Upper lobe of left lung (tissue), 6 donors: ENCODE data around the gene NDST3. TPM values are rescaled to one million over a fixed set of nuclear protein-coding genes. Genes with fewer than 3 reads are reported as not detected.

Experiments
- ATAC-seq, 2 donors: fragments of 200-7000 bp; cut with Tn5 transposase; one replicate each; pipeline ENCODE4 v1.9.1; 2022; ENCODE audit warnings: mild to moderate bottlenecking in 2 of 2, moderate library complexity in 2 of 2; ENCODE audit not compliant: low FRiP score in 2 of 2
- DNase-seq, 2 donors: peaks; one replicate each; pipeline ENCODE4 v3.0.0-alpha.2; 2019 to 2020
- H3K27ac ChIP-seq, 4 donors: fragments of 200-600 bp; sonication (generic); one replicate each; pipeline ENCODE4 v1.5.1; 2016 to 2019
- H3K27me3 ChIP-seq, 4 donors: fragments of 200-600 bp; sonication (generic); one replicate each; pipeline ENCODE4 v1.5.1; 2017 to 2019
- H3K36me3 ChIP-seq, 4 donors: fragments of 200-600 bp; sonication (generic); one replicate each; pipeline ENCODE4 v1.5.1; 2016 to 2019
- H3K4me1 ChIP-seq, 4 donors: fragments of 200-600 bp; sonication (generic); one replicate each; pipeline ENCODE4 v1.5.1; 2018 to 2019
- H3K4me3 ChIP-seq, 4 donors: fragments of 200-600 bp; sonication (generic); one replicate each; pipeline ENCODE4 v1.5.1; 2017 to 2019; ENCODE audit warnings: mild to moderate bottlenecking in 2 of 4, moderate library complexity in 1 of 4
- H3K9me3 ChIP-seq, 4 donors: fragments of 200-600 bp; sonication (generic); one replicate each; pipeline ENCODE4 v1.5.1; 2018 to 2019
- CTCF ChIP-seq, 6 experiments: fragments of 450-650 bp in 4 of 6; fragments of 200-600 bp in 2 of 6; sonication (generic) in 2 of 6; IDR thresholded peaks; one replicate each; pipeline ENCODE4 v1.5.1; 2016 to 2019; ENCODE audit warnings: antibody characterized with exemption in 6 of 6
- EP300 ChIP-seq, 4 donors: sonication (generic); formaldehyde crosslinking; IDR thresholded peaks; one replicate each; pipeline ENCODE4 v1.5.1; 2017; ENCODE audit warnings: antibody characterized with exemption in 4 of 4, control low read depth in 2 of 4
- POLR2A ChIP-seq, 4 donors: fragments of 450-650 bp; IDR thresholded peaks; one replicate each; pipeline ENCODE4 v1.5.1; 2016 to 2017; ENCODE audit warnings: antibody characterized with exemption in 4 of 4, mild to moderate bottlenecking in 2 of 4
- POLR2AphosphoS5 ChIP-seq, 2 donors: sonication (generic); formaldehyde crosslinking; IDR thresholded peaks; one replicate each; pipeline ENCODE4 v1.5.1; 2017; ENCODE audit warnings: antibody characterized with exemption in 2 of 2
- WGBS, 2 donors: methylation state at CpG; one replicate each; pipeline ENCODE4 v1.1.5; 2017 to 2018; 5-methylcytosine and 5-hydroxymethylcytosine counted together
- total RNA-seq, 6 donors: library from RNA; depleted of rRNA in 4 of 6; stranded (reverse); fragments of >200 nt in 4 of 6; gene quantifications; one replicate each; pipeline versions ENCODE4 v1.1.0 to v1.2.1, GENCODE V29; 2016 to 2021
- donor health status: DM: no; HTN: no; CAD: no; lungs with moderate emphysema.
- donor health status: DM: no; HTN: yes; CAD: no; lungs with severe emphysema.

The NDST3 gene
- total RNA-seq, 6 donors from 2014 or later: 0.11 to 0.13 TPM; not detected in 4

GRCh38 chr4:118235566-118236120 lies 201.4 kb downstream of the NDST3 start:
- no peaks in the 10 kb centered on the region for H3K36me3 ChIP-seq
- 76 to 88% methylated on average over 1 of the region's 1 CpG for WGBS, 2 donors
- TF ChIP-seq POLR2AphosphoS5 (IDR thresholded peaks at IDR 0.05) (no peak), EP300 (IDR thresholded peaks at IDR 0.05) (no peak), CTCF (IDR thresholded peaks at IDR 0.05) (no peak), POLR2A (IDR thresholded peaks at IDR 0.05) (no peak)

GRCh38 chr4:118237531-118237930 lies 203.2 kb downstream of the NDST3 start:
- Histone ChIP-seq H3K36me3 (no peaks in the 10 kb centered on the region), H3K27ac (no peak overlapping the region), H3K27me3 (no peaks in the 10 kb centered on the region), H3K9me3 (no peaks in the 10 kb centered on the region), H3K4me3 (no peak overlapping the region), H3K4me1 (no peaks in the 10 kb centered on the region)
- DNase-seq (no peak), ATAC-seq (no peak)
- TF ChIP-seq CTCF (IDR thresholded peaks at IDR 0.05): no peak
- WGBS, 2 donors: 91 to 94% methylated on average over 2 of the region's 2 CpGs

More at GRCh38 chr4:118235566-118236120, 201.4 kb downstream of the NDST3 start:
- DNase-seq (no peak), ATAC-seq (no peak)
- H3K9me3 ChIP-seq: no peaks in the 10 kb centered on the region
- no peak overlapping the region for H3K27ac ChIP-seq
- H3K4me1 ChIP-seq: no peaks in the 10 kb centered on the region
- H3K27me3 ChIP-seq: no peaks in the 10 kb centered on the region
- H3K4me3 ChIP-seq: no peak overlapping the region

GRCh38 chr4:118249890-118250289 lies 215.6 kb downstream of the NDST3 start:
- no peaks in the 10 kb centered on the region for H3K27me3 ChIP-seq
- TF ChIP-seq POLR2AphosphoS5 (IDR thresholded peaks at IDR 0.05) (no peak), POLR2A (IDR thresholded peaks at IDR 0.05) (no peak), CTCF (IDR thresholded peaks at IDR 0.05) (no peak), EP300 (IDR thresholded peaks at IDR 0.05) (no peak)
- no peak overlapping the region for H3K27ac ChIP-seq
- DNase-seq (no peak), ATAC-seq (no peak)
- 88 to 93% methylated on average over 3 of the region's 3 CpGs for WGBS, 2 donors
- H3K36me3 ChIP-seq: no peaks in the 10 kb centered on the region
- H3K4me3 ChIP-seq: no peak overlapping the region
- no peaks in the 10 kb centered on the region for H3K9me3 ChIP-seq
- no peaks in the 10 kb centered on the region for H3K4me1 ChIP-seq

- H3K27me3 ChIP-seq: no peaks in the 10 kb centered on the region
- no peak for ATAC-seq
- no peaks in the 10 kb centered on the region for H3K36me3 ChIP-seq
- no peaks in the 10 kb centered on the region for H3K9me3 ChIP-seq
- no peak overlapping the region for H3K4me3 ChIP-seq
- H3K4me1 ChIP-seq: no peaks in the 10 kb centered on the region
- DNase-seq: no peak
- H3K27ac ChIP-seq: no peak overlapping the region
- no peak for TF ChIP-seq EP300 (IDR thresholded peaks at IDR 0.05)
- no peak for TF ChIP-seq CTCF (IDR thresholded peaks at IDR 0.05)
- no peak for TF ChIP-seq POLR2AphosphoS5 (IDR thresholded peaks at IDR 0.05)
- TF ChIP-seq POLR2A (IDR thresholded peaks at IDR 0.05): no peak
Measured at GRCh38 chr4:118254368-118254767, 220.1 kb downstream of the NDST3 start.

GRCh38 chr4:118259111-118259510 lies 224.8 kb downstream of the NDST3 start:
- 85 to 88% methylated on average over 3 of the region's 3 CpGs for WGBS, 2 donors

More at GRCh38 chr4:118259111-118259510, 224.8 kb downstream of the NDST3 start:
- Histone ChIP-seq H3K27me3 (no peaks in the 10 kb centered on the region), H3K4me1 (no peaks in the 10 kb centered on the region), H3K4me3 (no peak overlapping the region), H3K9me3 (no peaks in the 10 kb centered on the region), H3K36me3 (no peaks in the 10 kb centered on the region), H3K27ac (no peak overlapping the region)
- TF ChIP-seq POLR2AphosphoS5 (IDR thresholded peaks at IDR 0.05): no peak
- TF ChIP-seq POLR2A (IDR thresholded peaks at IDR 0.05): no peak
- no peak for TF ChIP-seq CTCF (IDR thresholded peaks at IDR 0.05)
- TF ChIP-seq EP300 (IDR thresholded peaks at IDR 0.05): no peak
- no peak for DNase-seq
- no peak for ATAC-seq
